ENCODE results near the gene PPP2R5B.

- TF ChIP-seq CTCF (IDR thresholded peaks at IDR 0.05), result no peak
- TF ChIP-seq POLR2A (IDR thresholded peaks at IDR 0.05), result no peak
- TF ChIP-seq EP300 (IDR thresholded peaks at IDR 0.05), result no peak
These were observed 6.8 kb downstream of the PPP2R5B start for GRCh38 chr11:64931290-64931689.
